Fibroblast of peridontal ligament (primary cell): ENCODE measurements around the gene CBR1.
"Not testable (repeated sequence)": the region's sequence is repeated elsewhere in the genome, so short reads cannot be mapped to it uniquely, and the experiment has no call there.

Experiments
- DNase-seq: peaks from one replicate; pipeline ENCODE4 v3.0.0-alpha.2; 2010; ENCODE audit errors: extremely low read depth

CBR1 gene

DNA sequence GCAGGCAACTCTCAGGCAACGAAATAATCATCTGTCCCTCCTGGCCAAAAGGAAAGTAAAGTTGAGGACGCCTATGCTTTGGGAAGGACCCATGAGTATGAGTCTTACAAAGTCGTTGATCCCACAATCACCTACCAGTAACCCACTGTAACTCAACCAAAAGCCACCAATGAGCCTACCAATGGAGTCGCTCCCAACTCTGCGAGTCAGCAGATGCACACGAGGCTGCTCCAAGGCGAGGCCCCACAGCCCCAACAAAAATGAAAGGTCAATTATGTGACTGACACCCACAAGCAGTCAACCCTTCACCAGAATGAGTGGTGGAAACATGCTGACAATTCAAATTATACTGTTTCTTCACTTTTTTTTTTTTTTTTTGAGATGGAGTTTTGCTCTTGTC, 21.5 kb upstream of the CBR1 start:
- no peak for DNase-seq

DNA sequence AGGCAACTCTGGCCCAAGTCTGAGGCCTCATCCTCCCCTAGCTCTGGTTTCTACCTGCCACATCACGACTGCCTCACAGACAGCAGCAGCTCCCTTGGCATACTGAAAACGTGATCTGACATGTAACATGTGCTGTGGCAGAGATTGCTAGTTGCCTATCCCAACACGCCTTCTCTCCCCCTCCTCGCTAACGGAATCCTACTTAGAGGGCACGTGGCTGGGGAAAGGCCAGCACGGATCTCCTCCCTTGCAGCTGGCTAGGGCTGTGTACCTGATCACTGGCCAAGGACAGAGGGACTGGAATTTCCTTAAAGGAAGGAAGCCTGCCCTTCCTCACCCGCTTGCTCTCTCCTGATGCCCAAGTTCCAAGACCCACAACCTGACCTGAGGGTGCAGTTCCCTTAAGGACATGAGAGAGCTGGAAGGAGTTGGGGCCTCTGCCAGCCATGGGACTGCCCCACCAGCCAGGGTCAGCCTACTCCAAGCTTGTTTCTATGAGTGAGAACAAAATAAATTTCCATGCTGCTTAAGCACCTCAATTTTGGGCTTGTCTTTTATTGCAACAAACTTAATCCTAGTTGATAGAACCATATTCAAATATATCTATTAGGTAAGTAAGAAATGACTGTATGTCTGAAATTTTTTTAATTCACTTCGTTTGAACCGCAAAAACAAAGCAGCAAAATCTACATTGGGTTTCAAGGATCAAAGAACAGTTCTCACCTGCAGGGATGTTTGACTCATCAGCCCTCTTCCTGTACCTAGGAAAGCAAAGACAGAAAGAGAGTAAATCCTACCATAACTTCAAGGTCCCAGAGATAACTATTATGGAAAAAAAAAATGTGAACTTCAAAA, 16.7 kb upstream of the CBR1 start:
- no peak for DNase-seq

DNA sequence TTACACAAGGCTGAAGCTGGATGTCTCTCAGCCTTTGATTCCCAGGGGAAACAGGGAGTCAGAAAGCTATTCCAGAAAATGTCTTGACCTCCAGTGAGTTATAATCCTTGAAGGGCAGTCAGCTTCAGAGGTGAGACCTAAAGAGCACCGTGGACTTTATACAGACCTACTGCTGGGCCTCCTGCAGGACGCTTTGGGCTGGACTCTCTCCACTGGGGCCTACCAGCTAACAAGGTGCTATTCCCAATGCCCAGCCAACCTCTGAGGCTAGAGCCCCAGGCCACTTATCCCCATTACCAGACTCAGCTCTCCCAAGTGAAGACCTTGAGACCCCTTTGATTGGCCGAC, 16.1 kb upstream of the CBR1 start:
- no peak for DNase-seq

DNA sequence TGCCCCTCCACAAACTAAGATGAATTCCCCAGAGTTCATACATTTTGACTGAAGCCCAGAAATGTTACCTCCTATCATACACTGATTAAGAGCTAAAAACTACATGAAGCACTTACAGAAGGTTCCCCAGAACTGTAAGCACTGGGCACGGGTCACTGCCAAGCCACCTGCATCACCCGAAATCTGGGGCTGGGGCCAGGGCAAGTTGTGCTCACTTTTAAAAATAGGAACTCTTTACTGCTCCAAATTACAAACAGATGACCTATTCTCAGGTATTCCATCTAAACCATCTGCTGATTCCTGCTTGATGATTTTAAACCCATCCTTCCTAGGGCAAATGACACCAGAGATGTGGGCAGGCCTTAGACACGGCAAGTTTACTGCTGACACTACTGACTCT, 14.3 kb upstream of the CBR1 start:
- no peak for DNase-seq

DNA sequence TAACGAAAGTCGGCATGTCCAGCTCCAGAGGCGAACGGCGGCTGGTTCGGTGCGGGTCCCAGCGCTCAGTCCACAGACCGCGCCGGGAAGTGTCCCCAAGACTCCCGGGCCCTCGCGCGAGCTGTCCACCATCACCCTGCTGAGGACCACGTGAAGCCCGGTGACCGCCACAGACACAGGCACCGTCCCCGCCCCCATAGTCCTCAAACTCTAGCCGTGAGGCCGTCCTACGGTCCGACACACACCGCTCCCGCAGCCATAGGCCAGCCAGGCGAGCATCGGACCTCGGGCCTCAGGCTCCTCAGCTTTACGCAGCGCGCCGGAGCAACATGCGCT, 10.0 kb upstream of the CBR1 start:
- no peak for DNase-seq

DNA sequence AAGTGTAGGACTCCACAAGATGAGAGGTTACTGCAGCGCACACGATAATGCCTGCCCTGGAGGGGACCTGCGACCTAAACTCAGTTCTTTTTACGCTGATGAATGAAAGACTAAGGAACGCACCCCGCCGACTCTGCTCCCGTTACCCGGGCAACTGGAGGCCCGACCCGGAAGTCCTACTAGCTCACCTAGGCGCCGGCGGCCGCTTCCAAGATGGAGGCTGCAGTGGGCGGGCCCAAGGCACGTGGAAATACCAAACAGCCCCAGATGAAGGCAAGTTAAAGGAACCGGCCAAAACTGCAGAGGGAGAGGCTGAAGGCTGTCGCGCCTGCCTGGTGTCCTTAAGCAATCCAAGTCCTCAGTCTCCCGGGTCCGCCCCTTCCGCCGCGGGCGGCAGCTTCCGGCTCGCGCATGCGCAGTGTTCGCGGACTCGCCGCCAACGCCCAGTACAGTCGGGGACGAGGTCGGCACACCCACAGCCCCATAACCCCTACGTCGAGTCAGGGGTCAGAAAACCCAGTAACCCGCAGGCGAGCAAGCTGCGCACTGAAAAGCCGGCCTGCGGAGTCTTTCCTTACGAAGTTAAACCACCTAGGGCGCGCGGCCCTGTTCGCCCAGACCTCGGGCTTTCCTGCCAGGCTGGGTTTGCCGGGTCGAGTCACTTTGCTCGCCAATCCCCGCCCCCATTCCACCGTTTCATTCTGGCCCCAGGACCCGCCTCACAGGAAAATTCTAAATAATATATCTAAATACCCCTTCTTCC, 9.5 kb upstream of the CBR1 start, which contains the start of gene SETD4:
Gene SETD4, minus strand, starts transcription at position 368 of the 763 bp plus-strand sequence. CDS start 1,638 bp downstream, outside the sequence.
- peak; percentile 93 for DNase-seq

DNA sequence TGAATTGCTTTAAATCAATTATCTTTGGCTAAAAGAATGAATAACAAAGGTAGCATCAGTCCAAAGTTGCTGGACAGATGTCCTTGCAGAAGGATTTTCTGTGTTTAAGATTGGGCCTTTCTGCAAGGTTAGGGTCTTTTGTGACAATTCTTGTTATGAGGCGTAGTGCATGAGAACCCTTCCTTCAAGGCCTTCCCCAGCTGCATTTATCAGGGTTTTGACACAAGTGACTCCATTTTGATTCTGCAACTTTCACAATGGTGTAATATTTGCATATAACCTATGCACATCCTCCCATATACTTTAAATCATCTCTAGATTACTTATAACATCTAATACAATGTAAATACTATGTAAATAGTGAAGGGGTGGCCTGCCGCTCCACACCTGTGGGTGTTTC, 8.4 kb upstream of the CBR1 start:
- no peak for DNase-seq

DNA sequence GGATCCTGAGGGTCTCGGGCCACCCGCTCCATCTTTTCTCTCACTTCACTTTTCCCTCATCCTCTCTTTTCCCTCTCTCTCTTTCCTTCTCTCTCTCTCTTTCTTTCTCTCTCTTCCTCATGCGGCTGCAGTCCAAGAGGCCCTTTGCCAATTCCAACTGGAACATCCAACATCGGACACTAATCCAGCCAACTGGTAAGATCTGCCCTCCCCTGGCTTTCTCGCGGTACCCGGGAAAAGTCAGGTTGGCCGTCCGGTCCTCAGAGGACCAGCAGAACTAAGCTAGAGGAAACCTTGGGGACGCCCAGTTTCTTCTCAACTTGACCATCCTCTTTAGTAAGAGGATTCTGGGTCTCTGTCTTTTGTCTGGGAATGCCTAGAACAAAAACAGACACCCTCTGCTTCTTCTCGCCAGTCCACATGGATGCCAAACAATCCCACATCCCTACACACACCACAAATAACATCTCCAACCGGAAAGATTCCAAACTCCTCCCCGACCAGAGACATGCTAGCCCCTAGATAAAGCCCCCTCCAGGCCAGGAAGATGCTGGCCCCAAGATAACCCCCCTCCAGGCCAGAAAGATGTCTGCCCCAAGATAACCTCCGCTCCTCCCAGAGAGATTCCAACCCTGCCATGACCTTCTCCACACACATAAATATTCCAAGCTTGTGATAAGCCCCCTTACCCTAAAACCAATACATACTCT, 6.3 kb upstream of the CBR1 start:
- DNase-seq, result no peak

DNA sequence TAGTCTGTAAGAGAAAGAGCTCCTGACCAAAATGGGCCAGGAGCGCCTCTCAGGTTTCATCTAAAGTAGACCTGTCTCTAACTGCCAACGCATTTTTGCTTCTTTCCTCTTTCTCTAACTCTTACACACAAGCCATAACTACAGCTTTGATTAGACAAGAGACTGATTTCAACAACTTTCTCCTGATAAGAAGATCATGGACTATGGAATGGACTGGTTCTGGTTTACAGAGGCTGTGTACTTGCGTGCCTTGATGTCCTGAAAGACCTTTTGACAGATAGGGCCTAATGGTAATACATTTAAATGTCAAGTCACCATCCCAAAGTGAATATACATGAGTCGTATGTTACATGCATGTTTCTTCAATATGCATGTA, 5.8 kb upstream of the CBR1 start:
- no peak for DNase-seq

DNA sequence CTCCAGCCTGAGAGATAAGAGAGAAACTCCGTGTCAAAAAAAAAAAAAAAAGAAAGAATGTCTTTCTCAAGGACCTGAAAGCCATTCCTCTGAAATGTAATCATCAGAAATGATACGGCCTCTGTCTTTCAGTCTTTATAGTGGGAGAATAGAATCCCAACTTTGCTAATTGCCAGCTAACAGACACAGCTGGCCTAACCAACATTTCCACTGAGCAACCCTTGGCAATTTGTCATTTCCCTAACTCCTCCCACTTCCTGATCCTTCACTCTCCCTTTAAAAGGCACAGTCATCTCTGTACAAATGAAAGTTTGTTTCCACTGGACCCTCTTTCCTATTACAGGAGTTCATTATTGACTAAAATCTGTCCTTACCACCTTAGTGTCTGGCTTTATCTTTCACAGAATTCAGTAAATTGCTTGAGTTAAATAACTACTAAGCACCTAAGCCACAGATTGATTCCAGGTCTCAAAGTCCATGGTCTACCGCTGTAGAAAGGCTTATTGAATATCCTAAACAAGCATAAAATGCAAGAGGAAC, 4.3 kb upstream of the CBR1 start:
- peak; percentile 68 for DNase-seq

DNA sequence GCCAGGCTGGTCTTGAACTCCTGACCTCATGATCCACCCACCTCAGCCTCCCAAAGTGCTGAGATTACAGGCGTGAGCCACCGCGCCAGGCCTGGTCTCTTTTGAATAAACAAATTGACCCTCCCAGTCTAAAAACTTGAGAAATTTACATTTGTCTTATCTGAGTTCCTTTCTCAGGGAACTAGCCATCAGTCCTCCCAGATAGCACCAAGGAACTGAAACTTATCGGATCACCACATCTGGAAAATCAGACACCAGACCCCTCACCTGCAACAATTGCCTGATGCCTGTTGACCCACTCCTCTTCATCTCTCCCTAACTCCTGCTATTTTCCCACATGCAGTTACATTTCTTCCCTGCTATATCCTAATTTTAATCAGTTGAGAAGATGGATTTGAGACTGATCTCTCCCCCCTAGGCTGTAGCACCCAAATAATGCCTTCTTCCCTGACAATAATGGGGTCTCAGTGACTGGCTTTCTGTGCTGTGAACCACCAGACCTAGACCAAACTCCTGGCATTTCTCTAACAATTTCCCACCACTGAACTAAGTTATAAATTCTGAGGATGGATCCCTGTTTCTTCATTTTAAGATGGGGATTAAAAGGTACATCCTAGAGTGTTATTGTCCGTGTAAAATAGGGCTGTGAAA, 951 bp upstream of the CBR1 start:
- no peak for DNase-seq

DNA sequence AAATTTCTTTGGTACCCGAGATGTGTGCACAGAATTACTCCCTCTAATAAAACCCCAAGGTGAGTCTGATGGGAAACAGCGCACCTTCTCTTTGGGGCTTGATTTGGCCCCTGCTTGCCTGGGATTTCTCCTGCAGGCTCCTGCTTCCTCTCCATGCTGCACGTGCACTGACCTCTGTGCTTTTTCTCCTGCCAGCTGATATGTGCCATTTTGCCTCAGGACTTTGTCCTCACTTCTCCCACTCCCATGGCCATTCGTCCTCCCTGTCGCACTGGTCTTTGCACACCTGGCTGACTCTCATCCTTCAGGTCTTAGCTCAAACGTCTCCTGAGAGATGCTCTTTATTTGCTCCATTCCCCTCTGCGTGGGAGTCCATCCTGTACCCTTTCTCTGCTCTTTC, 1.2 kb downstream of the CBR1 start:
- no peak for DNase-seq

DNA sequence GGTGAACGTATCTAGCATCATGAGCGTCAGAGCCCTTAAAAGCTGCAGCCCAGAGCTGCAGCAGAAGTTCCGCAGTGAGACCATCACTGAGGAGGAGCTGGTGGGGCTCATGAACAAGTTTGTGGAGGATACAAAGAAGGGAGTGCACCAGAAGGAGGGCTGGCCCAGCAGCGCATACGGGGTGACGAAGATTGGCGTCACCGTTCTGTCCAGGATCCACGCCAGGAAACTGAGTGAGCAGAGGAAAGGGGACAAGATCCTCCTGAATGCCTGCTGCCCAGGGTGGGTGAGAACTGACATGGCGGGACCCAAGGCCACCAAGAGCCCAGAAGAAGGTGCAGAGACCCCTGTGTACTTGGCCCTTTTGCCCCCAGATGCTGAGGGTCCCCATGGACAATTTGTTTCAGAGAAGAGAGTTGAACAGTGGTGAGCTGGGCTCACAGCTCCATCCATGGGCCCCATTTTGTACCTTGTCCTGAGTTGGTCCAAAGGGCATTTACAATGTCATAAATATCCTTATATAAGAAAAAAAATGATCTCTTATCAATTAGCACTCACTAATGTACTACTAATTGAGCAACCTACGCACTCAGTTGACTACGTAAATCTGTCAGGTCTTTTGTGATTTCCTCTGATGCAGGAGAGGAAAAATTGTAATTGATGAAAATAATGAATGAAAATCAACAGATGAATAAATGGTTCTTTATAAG, 2.8 kb downstream of the CBR1 start:
- DNase-seq, result no peak

DNA sequence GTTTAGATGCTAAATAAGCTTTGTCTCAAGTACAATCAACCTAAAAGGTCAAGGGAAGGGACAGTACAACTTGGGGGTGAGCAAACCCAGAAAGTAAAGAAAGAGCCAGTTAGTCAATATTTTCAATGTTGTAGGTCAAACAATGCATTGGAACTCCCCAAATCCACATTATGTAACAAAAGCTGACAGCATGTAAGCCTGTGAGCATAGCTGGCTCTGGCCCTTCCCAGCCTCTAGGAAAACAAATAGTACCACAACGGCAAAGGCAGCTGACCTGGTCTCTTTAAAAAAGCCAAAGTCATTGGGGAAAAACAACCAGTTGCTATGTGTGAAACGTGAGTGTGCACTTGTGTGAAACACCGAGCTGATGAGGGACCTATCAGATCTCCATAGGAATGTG, 3.4 kb downstream of the CBR1 start:
- DNase-seq, result no peak

DNA sequence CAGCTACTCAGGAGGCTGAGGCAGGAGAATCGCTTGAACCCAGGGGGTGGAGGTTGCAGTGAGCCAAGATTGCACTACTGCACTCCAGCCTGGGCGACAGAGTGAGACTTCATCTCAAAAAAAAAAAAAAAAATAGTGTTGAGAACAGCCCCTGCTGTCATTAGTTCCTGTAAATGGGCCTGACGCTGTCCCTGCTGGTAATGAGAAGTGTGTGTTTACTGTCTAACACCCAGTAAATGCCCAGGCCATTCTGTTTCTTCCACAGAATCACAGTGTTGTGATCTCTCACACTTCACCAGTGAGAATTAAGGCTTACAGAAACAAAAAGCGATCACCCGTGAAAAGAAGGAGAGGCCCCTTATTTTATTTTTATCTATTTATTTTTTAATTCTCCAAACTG, 4.1 kb downstream of the CBR1 start:
- not testable (repeated sequence) for DNase-seq

DNA sequence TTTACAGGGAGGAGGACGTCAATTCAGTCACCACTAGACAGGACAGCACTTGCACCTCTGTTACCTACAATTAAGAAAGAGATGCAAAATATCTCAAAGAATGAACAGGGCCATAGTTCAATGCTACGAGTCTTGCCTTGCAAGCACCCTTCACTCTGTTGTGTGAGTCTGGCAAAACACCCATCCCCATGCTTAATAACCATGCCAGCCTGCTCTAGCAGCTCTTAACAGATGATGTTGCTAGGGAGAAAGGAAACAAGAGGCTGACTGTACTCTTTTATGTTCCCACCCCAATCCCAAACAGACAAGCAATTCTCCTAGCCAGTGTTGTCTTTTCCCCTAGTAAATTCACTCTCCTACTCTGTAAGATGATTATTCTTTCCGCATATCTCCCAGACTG, 5.3 kb downstream of the CBR1 start:
- no peak for DNase-seq

DNA sequence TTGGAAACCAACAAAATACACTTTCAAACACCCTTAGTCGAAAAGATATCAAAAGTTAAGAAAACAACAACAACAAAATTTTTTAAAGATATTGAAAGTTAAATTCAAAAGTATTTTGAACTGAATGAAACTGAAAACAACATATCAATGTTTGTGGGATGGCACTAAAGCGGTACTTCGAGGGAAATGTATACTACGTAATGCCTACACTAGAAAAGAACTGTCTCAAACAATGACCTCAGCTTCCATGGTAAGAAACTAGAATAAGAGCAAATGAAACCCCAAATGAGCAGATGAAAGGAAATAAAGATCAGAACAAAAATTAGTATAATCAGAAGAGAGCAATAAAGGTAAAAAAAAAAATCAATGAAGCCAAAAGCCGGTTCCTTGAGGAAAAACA, 6.1 kb downstream of the CBR1 start:
- no peak for DNase-seq

DNA sequence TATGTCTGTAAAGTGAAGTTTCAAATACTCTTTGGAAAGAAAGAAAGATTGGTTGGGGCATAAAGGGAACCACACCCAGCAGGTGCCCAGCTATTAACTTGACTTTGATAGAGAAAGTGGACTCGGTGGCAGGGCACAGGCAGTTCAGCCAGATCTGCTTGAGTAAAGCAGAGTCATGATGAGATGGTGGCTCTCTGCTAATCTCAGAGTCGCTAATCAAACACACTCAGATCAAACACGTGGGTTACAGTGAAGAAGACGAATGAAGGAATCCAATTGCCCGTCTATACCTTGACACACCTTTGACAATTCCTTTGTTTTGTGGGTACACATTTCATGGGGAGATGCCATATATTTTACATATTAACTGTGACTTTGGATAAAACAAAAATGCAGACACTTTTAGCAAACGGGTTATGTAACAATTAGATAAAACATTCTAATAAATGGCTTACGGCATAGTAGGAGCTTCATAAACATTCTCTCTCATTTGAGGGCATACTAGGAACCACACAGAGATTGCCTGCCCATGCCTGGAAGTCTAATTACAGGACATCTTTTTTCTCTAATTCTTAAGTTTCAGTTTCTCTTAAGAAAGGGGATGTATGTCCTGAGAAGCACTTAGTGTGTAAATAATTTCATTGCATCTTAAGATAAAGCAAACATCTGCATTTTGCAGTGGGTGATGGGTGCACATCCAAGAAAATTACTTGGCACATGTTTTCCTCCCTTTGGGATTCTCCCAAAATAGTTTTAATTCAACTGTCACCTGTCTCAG, 7.2 kb downstream of the CBR1 start:
- no peak for DNase-seq

DNA sequence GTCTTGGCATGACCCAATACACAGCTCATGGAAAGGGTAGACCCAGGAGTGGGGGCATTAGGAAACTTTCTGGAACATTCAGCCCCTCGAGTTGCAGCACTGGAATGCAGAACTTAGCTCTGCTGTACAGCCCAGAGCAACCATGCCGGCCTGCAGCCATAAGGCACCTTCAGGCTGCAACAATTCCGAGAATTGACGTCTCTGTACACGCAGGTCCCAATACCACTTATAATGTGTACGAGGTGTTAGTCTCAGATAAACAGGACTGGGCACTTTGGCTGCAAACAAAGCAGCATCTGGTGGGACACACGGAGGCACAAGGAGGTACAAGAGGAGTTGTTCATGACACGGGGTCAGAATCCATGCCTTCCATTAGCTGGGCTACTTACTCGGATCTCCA, 7.9 kb downstream of the CBR1 start:
- DNase-seq, result no peak

DNA sequence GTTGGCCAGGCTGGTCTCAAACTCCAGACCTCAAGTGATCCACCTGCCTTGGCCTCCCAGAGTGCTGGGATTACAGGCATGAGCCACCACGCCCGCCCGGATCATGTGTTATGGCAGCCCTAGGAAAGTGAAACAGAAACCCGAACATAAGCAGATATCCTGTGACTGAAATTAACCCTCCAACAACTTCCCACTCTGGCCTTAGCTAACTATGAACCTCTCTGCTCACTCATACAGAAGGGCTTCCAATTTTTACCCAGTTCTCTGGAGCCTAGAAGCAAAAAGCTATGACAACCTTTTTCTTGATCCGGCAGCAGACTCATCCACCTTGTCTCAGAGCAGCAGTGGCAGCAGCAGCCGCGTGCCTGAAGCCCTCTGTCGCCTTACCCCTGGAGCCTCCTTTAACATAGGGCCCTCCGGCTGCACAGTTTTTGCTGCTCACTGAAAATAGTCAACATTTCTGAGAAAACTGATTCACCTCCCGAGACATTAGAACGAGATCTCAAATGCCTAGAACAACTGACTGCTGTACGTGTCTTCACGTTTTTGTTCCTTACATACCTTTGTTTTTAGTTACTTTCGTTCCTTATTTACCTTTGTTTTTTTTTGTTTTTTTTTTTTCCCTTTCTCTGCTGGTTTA, 9.3 kb downstream of the CBR1 start:
- DNase-seq, result no peak
